NCI-H2107 (cell line): Measurements from ENCODE around the gene TAF10.

Experiments used
- DNase-seq: peaks from one replicate; lab custom pipeline; 2025; lab: John Stamatoyannopoulos, UW

The TAF10 gene

GRCh38 chr11:6576471-6577373, 35.3 kb downstream of the TAF10 start:
- DNase-seq: no peak

GRCh38 chr11:6574816-6575715, 37.0 kb downstream of the TAF10 start:
- no peak for DNase-seq

- no peak for DNase-seq
Observed at GRCh38 chr11:6572215-6572614, 39.8 kb downstream of the TAF10 start.

- no peak for DNase-seq
Observed at GRCh38 chr11:6571434-6572008, 40.5 kb downstream of the TAF10 start.

DNA sequence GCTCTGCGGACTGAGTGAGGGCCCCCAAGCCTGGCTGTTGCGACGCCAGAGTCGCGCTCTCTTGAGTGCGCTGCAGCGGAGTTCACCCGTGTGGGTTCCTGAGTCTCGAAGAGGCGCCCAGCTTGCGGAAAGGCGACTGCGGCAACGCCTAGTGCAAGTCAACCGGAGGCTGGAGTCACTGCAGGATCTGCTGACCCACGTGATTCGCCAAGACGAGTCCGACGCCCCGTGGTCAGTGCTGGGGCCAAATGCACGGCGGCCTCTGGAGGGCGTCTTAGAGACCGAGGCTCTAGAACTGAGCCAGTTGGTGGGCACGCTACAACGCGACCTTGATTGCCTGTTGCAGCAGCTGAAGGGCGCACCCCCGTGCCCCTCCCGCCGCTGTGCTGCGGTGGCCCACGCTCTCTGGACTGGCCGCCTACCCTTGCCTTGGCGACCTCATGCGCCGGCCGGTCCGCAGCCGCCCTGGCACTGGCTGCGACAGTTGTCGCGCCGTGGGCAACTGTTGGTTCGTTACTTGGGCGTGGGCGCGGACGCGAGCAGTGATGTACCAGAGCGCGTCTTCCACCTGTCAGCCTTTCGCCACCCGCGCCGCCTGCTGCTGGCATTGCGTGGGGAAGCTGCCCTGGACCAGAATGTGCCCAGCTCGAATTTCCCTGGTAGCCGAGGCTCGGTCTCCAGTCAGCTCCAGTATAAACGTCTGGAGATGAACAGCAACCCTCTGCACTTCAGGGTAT, 41.2 kb downstream of the TAF10 start:
- DNase-seq: no peak

DNA sequence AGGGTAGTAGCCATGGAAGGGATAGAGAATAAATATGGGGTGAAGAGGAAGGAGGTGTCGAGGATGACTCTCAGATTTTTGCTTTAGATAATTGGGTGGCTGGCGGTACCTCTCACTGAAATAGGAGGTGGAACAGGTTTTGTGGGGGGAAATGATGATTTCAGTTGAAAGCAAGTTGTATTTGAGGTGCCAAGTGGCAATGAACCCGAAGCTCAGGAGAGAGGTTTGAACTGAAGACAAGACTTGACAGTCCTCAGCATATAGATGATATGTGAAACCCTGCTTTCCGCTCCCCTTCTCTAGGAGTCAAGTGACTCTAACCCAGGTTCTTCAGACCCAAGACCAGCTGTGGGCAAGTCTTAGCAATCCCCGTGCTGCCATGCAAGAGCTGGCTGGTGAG, 42.3 kb downstream of the TAF10 start:
- DNase-seq: no peak

- no peak for DNase-seq
Observed at GRCh38 chr11:6568191-6568918, 43.7 kb downstream of the TAF10 start.

DNA sequence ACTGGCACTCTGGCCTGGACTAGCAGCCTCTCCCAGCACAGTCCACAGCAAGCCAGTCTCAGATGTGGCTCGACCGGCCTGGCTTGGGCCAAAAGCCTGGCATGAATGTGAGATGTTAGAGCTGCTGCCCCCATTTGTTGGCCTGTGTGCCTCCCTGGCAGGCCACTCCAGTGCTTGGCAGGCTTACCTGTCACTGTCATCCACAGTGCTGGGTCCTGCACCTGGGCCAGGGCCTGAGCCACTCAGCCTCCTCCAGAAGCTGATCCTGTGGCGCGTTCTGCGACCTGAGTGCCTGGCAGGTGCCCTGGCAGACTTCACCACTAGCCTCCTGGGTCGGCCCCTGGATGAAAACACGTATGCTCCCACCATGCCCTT, 44.7 kb downstream of the TAF10 start:
- DNase-seq: no peak

DNA sequence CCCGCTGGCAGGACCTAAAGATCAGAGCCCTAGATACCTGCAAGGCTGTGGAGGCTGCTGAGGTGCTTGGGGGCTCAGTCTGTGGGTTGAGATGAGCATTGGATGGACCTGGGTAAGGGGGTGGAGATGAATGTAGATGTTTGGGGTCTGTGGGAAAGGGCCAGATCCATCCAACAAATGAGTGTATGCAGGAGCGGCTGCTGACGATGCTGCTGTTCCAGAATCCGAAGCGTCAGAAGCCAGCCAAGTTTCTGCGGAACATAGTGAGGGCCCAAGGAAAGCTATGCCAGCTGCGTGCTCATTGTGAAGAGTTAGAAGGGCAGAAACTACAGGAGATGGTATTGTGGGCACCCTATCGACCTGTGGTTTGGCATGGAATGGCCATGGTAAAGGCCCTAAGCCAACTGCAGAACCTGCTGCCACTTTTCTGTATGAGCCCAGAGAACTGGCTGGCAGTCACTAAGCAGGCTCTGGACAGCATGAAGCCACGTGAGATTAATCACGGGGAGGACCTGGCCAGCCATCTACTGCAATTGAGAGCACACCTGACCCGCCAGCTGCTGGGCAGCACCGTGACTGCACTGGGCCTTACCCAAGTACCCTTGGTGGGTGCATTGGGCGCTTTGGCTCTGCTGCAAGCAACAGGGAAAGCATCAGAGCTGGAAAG, 45.2 kb downstream of the TAF10 start:
- no peak for DNase-seq

GRCh38 chr11:6565988-6566703, 45.9 kb downstream of the TAF10 start:
- DNase-seq: no peak

DNA sequence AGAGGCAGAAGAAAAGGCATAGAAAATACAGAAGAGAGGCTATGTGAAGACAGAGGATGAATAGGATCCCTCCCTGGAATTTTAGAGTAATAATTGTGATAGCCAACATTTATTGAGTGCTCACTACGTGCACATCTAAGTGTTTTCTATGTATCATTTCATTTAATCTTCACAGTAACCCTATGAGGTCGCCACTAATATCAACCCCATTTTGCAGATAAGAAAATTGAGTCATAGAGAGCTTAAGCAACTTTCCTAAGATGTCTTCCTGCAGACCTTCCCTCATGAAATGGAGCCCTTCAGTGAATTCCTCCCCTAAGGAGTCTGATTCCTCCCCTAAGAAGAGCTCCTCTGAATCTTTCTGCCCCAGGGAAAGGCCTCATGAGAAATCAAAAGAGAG, 46.7 kb downstream of the TAF10 start:
- DNase-seq: no peak

DNA sequence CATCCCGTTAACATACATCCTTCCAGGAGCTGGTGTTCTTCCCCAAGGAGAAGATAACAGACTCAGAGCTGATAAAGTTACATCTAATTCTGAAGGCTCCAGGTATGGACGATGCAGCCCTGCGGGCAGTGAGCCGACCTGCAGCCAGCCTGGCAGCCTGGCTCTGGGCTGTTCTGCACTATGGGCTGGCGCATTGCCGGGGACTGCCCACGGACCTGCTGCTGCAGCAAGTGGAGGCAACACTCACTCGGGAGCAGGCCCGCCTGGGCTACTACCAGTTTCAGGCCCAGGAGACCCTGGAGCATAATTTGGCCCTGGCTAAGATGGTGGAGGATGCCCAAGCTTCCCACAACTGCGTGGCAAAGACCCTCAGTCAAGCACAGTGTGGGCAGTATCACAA, 48.3 kb downstream of the TAF10 start:
- DNase-seq: no peak

DNA sequence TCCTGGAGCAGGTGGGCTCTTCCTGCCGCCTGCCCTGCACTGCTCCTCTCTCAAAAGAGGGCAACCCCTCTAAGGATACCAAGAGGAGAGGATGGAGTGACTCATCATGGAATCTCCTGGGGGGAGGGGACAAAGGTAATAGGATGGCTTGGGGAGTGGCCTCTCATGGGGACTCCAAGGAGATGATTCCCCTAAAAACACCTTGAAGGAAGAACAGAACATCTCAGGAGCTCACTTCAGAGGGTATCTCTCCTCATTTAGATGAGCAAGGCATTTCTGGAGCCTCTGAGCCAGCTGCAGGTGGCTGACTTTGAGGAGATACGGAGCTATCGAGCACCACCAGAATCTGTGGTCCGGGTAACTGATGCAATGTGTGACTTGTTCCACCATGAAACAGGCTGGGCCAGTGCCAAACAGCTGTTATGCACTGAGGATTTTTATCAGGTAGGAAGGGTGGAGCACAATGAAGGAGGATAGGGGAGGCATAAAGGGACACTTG, 48.8 kb downstream of the TAF10 start:
- no peak for DNase-seq

GRCh38 chr11:6561288-6561687, 50.7 kb downstream of the TAF10 start:
- DNase-seq: no peak
